ENCODE data around the gene GMPPA.

DNA sequence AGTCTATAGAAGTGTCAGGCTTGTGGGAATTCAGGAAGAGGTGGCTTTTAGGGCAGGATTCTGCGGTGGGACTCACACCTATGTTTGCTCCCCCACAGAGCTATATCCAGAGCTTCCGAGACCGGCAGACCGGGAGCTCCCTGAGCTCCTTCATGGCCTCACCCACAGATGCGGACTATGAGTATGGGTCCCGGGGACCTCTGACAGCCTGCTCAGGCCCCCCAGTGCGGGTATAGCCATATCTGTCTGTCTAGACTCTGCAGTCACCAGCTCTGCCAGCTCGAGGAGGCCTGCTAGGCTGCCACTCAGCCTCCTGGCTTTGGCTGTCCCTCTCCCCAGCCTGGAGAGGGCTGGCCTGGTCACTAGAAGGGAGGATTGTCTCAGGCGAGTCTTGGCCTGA, 50.9 kb downstream of the GMPPA start:
- TF ChIP-seq CTCF (IDR thresholded peaks at IDR 0.05) (no peak), POLR2A (IDR thresholded peaks at IDR 0.05; ENCODE audit: low read depth) (no peak), EP300 (IDR thresholded peaks at IDR 0.05) (no peak)

Measured in esophagus muscularis mucosa (tissue), 4 donors.